ENCODE measurements around the gene EYA3.

GRCh38 chr1:27956761-27957160 lies 131.6 kb downstream of the EYA3 start:
- TF ChIP-seq POLR2A (IDR thresholded peaks at IDR 0.05) (no peak), CTCF (IDR thresholded peaks at IDR 0.05) (no peak)

All from esophagus squamous epithelium (tissue), 4 donors.